ENCODE results near the gene IRAK4.

Gene IRAK4

GRCh38 chr12:43836475-43836989, 77.8 kb downstream of the IRAK4 start:
- peak; percentile 43 for DNase-seq (ENCODE audit: low read depth)
